Endothelial cell of umbilical vein (primary cell): ENCODE data around the gene COG5. TPM values are rescaled to one million over a fixed set of nuclear protein-coding genes. Genes with fewer than 3 reads are reported as not detected.

Experiments used
- BruUV-seq: library from RNA; stranded (reverse); fragments of 400-500 nt; replicated peaks from 2 replicates; lab custom pipeline; 2021; lab: Mats Ljungman, UMichigan
- CTCF ChIA-PET: fragments of 300-600, 350-600 bp; sonication (Branson Sonifier 250); formaldehyde crosslinking; loops from one replicate; lab custom pipeline; 2021; ENCODE audit warnings: antibody characterized with exemption, inconsistent platforms; lab: Charles Lee
- POLR2A ChIA-PET: fragments of 300-600, 350-600 bp; sonication (Branson Sonifier 250); formaldehyde crosslinking; loops from one replicate; lab custom pipeline; 2021; ENCODE audit warnings: antibody characterized with exemption, inconsistent platforms; lab: Charles Lee
- DNase-seq: peaks from one replicate; pipeline ENCODE4 v3.0.0-alpha.2; 2011; ENCODE audit warnings: low read depth, low spot score
- FAIRE-seq: peaks from 2 replicates; lab custom pipeline; 2011; peaks lifted over from hg19 to GRCh38; lab: Jason Lieb, UNC
- H2AFZ ChIP-seq: 2 replicates; pipeline ENCODE4 v1.6.0; 2012; ENCODE audit warnings: low read depth, low read length, control low read depth, inconsistent platforms
- H3K27ac ChIP-seq: 2 replicates; pipeline ENCODE4 v1.5.1; 2011; ENCODE audit warnings: low read depth, mild to moderate bottlenecking, control low read depth, low read length, moderate library complexity; ENCODE audit not compliant: insufficient read depth
- H3K27me3 ChIP-seq, 2 experiments: 2 replicates each; pipeline versions ENCODE4 v1.6.0 to v1.6.1; 2011; ENCODE audit warnings: low read length in 2 of 2, mixed read lengths in 1 of 2; ENCODE audit not compliant: control insufficient read depth in 2 of 2, insufficient read depth in 2 of 2
- H3K36me3 ChIP-seq, 2 experiments: 2 replicates in 1 of 2; 3 replicates in 1 of 2; pipeline ENCODE4 v1.5.1; 2011; ENCODE audit warnings: low read length in 2 of 2, mild to moderate bottlenecking in 1 of 2, moderate library complexity in 1 of 2; ENCODE audit not compliant: control insufficient read depth in 2 of 2, insufficient read depth in 2 of 2; ENCODE audit errors: extremely low read depth in 1 of 2
- H3K4me1 ChIP-seq: 3 replicates; pipeline ENCODE4 v1.5.1; 2011; ENCODE audit warnings: mild to moderate bottlenecking, low read length; ENCODE audit not compliant: control insufficient read depth, insufficient read depth; ENCODE audit errors: extremely low read depth
- H3K4me2 ChIP-seq: 2 replicates; pipeline ENCODE4 v1.6.1; 2011; ENCODE audit warnings: low read length, control low read depth, mixed read lengths; ENCODE audit not compliant: insufficient read depth
- H3K4me3 ChIP-seq, 3 experiments: fragments of 200-600 bp in 1 of 3; sonication (generic), shearing (Covaris generic) in 1 of 3; replicated peaks in 1 of 3; 2 replicates each; pipeline ENCODE4 v1.5.1; 2011 to 2016; ENCODE audit warnings: control low read depth in 3 of 3, low read length in 3 of 3, mild to moderate bottlenecking in 2 of 3, inconsistent platforms in 1 of 3, low read depth in 1 of 3, moderate library complexity in 1 of 3; ENCODE audit not compliant: insufficient read depth in 1 of 3
- H3K79me2 ChIP-seq: 2 replicates; pipeline ENCODE4 v1.6.0; 2012; ENCODE audit warnings: low read length, inconsistent platforms; ENCODE audit not compliant: control insufficient read depth, insufficient read depth
- H3K9ac ChIP-seq: replicated peaks from 2 replicates; pipeline ENCODE3; 2011; ENCODE audit warnings: low read length, control low read depth; ENCODE audit not compliant: insufficient read depth; ENCODE audit errors: extremely low read depth
- H3K9me1 ChIP-seq: replicated peaks from 3 replicates; pipeline ENCODE4 v1.6.0; 2011; ENCODE audit warnings: mild to moderate bottlenecking, low read length; ENCODE audit not compliant: control insufficient read depth, insufficient read depth; ENCODE audit errors: extremely low read depth
- H3K9me3 ChIP-seq: replicated peaks from 2 replicates; pipeline ENCODE4 v1.5.1; 2012; ENCODE audit warnings: low read length, inconsistent platforms; ENCODE audit not compliant: control insufficient read depth, insufficient read depth
- H4K20me1 ChIP-seq: replicated peaks from 2 replicates; pipeline ENCODE3; 2011; ENCODE audit warnings: mild to moderate bottlenecking, low read length; ENCODE audit not compliant: control insufficient read depth, insufficient read depth; ENCODE audit errors: extremely low read depth
- CTCF ChIP-seq, 2 donors: IDR thresholded peaks; 1 replicate in 1 of 2; 2 replicates in 1 of 2; pipeline ENCODE4 v1.5.1; 2011; ENCODE audit warnings: low read length in 2 of 2, mild to moderate bottlenecking in 2 of 2, moderate library complexity in 2 of 2, control low read depth in 1 of 2, inconsistent platforms in 1 of 2, low read depth in 1 of 2; ENCODE audit not compliant: insufficient read depth in 1 of 2; ENCODE audit errors: extremely low read depth in 1 of 2
- EZH2 ChIP-seq: IDR thresholded peaks from 2 replicates; pipeline ENCODE4 v1.6.1; 2012; ENCODE audit warnings: borderline replicate concordance, low read depth, mild to moderate bottlenecking, moderate library complexity, low read length, inconsistent platforms; ENCODE audit not compliant: severe bottlenecking
- FOS ChIP-seq: IDR thresholded peaks from 2 replicates; pipeline ENCODE4 v1.6.1; 2011; ENCODE audit warnings: mild to moderate bottlenecking, low read length, moderate library complexity, borderline replicate concordance; ENCODE audit not compliant: insufficient read depth
- GATA2 ChIP-seq: IDR thresholded peaks from 2 replicates; pipeline ENCODE4 v1.7.0; 2011; ENCODE audit warnings: low read depth, mild to moderate bottlenecking, moderate library complexity, mixed read lengths, low read length; ENCODE audit not compliant: insufficient read length, insufficient read depth
- JUN ChIP-seq: IDR thresholded peaks from 2 replicates; pipeline ENCODE4 v1.6.1; 2011; ENCODE audit warnings: borderline replicate concordance, low read depth; ENCODE audit not compliant: insufficient read length, insufficient read depth
- MAX ChIP-seq: IDR thresholded peaks from 2 replicates; pipeline ENCODE4 v1.6.1; 2011; ENCODE audit not compliant: insufficient read depth, insufficient read length
- MYC ChIP-seq: IDR thresholded peaks from one replicate; pipeline ENCODE4 v1.6.1; 2011; ENCODE audit warnings: mild to moderate bottlenecking, low read depth, low read length
- POLR2A ChIP-seq: IDR thresholded peaks from 2 replicates; pipeline ENCODE4 v1.6.1; 2012; ENCODE audit warnings: low read depth, mild to moderate bottlenecking, control low read depth, low read length
- POLR2AphosphoS5 ChIP-seq: IDR thresholded peaks from 2 replicates; pipeline ENCODE4 v1.6.1; 2012; ENCODE audit warnings: low read depth, mild to moderate bottlenecking, control low read depth, low read length, moderate library complexity; ENCODE audit not compliant: insufficient read depth
- dilution Hi-C: fragments of 300-500 bp; cut with MboI; formaldehyde crosslinking; loops from one replicate; pipeline ENCODE4 v1.15.0; 2019; ENCODE audit warnings: low sequenced_read_pairs; ENCODE audit not compliant: extremely low pct_ligation_motif_present
- intact Hi-C: fragments of 100-400 bp; cut with micrococcal nuclease; formaldehyde crosslinking; loops from one replicate; pipeline ENCODE4 v1.10.0; 2022
- polyA plus RNA-seq, 4 experiments: library from polyadenylated mRNA; depleted of rRNA in 3 of 4; stranded (reverse) in 3 of 4; unstranded in 1 of 4; fragments of >200 nt; gene quantifications; 2 replicates each; pipeline versions ENCODE4 v1.2.1 to v1.2.3, GENCODE V29; 2011 to 2012; ENCODE audit warnings: missing spikeins in 1 of 4
- total RNA-seq: library from RNA; stranded (reverse); gene quantifications from 2 replicates; pipeline ENCODE4 v1.2.3, GENCODE V29; 2021

Gene COG5
- total and polyA plus RNA-seq, 2 donors (not counting 3 experiments of a cell fraction or from before 2014, with no cell fraction given), result 18.8 to 45.3 TPM

GRCh38 chr7:107543338-107543993 is 20.3 kb downstream of the COG5 start:
- DNase-seq (no peak), FAIRE-seq (no peak)
- no peaks in the 10 kb centered on the region for H3K9me3 ChIP-seq
- no peaks in the 10 kb centered on the region for H4K20me1 ChIP-seq
- H3K79me2 ChIP-seq, result peaks cover 14% of the 10 kb centered on the region
- H3K36me3 ChIP-seq, result peaks cover 3 to 4% of the 10 kb centered on the region in 2 experiments
- intact Hi-C loops (no loop called here), dilution Hi-C loops (no loop called here)
- no peak overlapping the region for H3K4me2 ChIP-seq
- no peak overlapping the region for H3K27ac ChIP-seq
- H2AFZ ChIP-seq, result no peak overlapping the region
- H3K9me1 ChIP-seq, result no peaks in the 10 kb centered on the region
- no peak overlapping the region for H3K9ac ChIP-seq
- no peak for TF ChIP-seq FOS
- no peak for TF ChIP-seq EZH2
- TF ChIP-seq POLR2AphosphoS5, result no peak
- no peak for TF ChIP-seq POLR2A
- TF ChIP-seq CTCF (IDR thresholded peaks at IDR 0.05; ENCODE audit: extremely low read depth in 1 of 2, insufficient read depth in 1 of 2, low read depth in 1 of 2, low read length in 2 of 2), result no peak
- TF ChIP-seq MAX, result no peak
- TF ChIP-seq GATA2, result no peak
- TF ChIP-seq MYC, result no peak
- no peak for TF ChIP-seq JUN
- CTCF ChIA-PET, result no interaction called here
- POLR2A ChIA-PET, result no interaction called here
- no peak overlapping the region for H3K4me3 ChIP-seq
- no peaks in the 10 kb centered on the region for H3K27me3 ChIP-seq
- H3K4me1 ChIP-seq, result no peaks in the 10 kb centered on the region
- no TSS peak for BruUV-seq
